ENCODE measurements around the gene CDK11B. TPM values are rescaled to one million over a fixed set of nuclear protein-coding genes. Genes with fewer than 3 reads are reported as not detected.
"Not testable (repeated sequence)": the region's sequence is repeated elsewhere in the genome, so short reads cannot be mapped to it uniquely, and the experiment has no call there.

CDK11B gene
- total and polyA plus RNA-seq, 2 experiments from 2014 or later: 11.7 to 19.1 TPM

GRCh38 chr1:1637479-1637875 lies 21.3 kb downstream of the CDK11B start:
- H3K9me2 ChIP-seq (ENCODE audit: insufficient read depth); H3K4me2 ChIP-seq (ENCODE audit: unreplicated experiment); H3K4me1 ChIP-seq (ENCODE audit: insufficient read depth); H3F3A ChIP-seq (ENCODE audit: insufficient read depth); H4K20me1 ChIP-seq (ENCODE audit: insufficient read depth); H3K9me3 ChIP-seq (ENCODE audit: low read depth); H3K4me3 ChIP-seq; H3K27me3 ChIP-seq (replicated peaks; ENCODE audit: insufficient read depth); DNase-seq; H2AFZ ChIP-seq; H3K79me2 ChIP-seq (ENCODE audit: insufficient read depth); in situ Hi-C loops (cut with MboI); H3K9ac ChIP-seq; H3K36me3 ChIP-seq (ENCODE audit: low read depth); H3K27ac ChIP-seq: not testable (repeated sequence)
- 67 to 76% methylated on average over 11 to 13 of the region's 14 CpGs for WGBS, 2 experiments (ENCODE audit: low coverage in 1 of 2, low lambda C conversion rate in 2 of 2, missing lambda C conversion rate in 2 of 2)

GRCh38 chr1:1636621-1637478 lies 22.0 kb downstream of the CDK11B start:
- in situ Hi-C loops (cut with MboI); H3K4me2 ChIP-seq (ENCODE audit: unreplicated experiment); H3K79me2 ChIP-seq (ENCODE audit: insufficient read depth): not testable (repeated sequence)

GRCh38 chr1:1634613-1635012 lies 24.2 kb downstream of the CDK11B start:
- H3K79me2 ChIP-seq (ENCODE audit: insufficient read depth): not testable (repeated sequence)

More at GRCh38 chr1:1636621-1637478, 22.0 kb downstream of the CDK11B start:
- DNase-seq; H3K27ac ChIP-seq; H3K9ac ChIP-seq; H3K36me3 ChIP-seq (ENCODE audit: low read depth); H3K9me2 ChIP-seq (ENCODE audit: insufficient read depth); H3K9me3 ChIP-seq (ENCODE audit: low read depth); H2AFZ ChIP-seq; H3K4me1 ChIP-seq (ENCODE audit: insufficient read depth); H3K27me3 ChIP-seq (replicated peaks; ENCODE audit: insufficient read depth); H4K20me1 ChIP-seq (ENCODE audit: insufficient read depth); H3K4me3 ChIP-seq; H3F3A ChIP-seq (ENCODE audit: insufficient read depth): not testable (repeated sequence)
- 86 to 92% methylated on average over 30 to 35 of the region's 37 CpGs for WGBS, 2 experiments (ENCODE audit: low coverage in 1 of 2, low lambda C conversion rate in 2 of 2, missing lambda C conversion rate in 2 of 2)

DNA sequence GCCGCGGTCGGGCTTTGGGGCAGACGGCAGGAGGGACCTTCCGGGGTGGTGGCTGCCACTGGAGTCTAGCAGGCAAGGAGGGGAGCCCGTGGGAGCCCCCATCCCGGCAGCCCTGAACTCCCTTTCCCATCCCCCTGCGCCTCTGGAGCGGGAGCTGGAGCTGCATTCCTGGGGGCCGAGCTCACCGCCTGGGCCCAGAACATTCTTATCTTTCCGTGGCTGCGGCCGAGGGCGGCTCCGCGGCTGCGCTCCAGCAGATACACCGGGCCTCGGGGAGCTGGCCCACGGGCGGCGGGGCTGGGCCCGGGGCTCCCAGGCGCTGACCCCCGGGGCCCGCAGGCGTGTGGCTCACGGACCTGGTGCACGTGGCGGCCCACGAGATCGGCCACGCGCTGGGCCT lies 25.4 kb downstream of the CDK11B start:
- WGBS, 2 experiments (ENCODE audit: low coverage in 1 of 2, low lambda C conversion rate in 2 of 2, missing lambda C conversion rate in 2 of 2): no CpG with 5 or more reads among the region's 35 CpGs

More at GRCh38 chr1:1634613-1635012, 24.2 kb downstream of the CDK11B start:
- H3K4me2 ChIP-seq (ENCODE audit: unreplicated experiment); H3K27me3 ChIP-seq (replicated peaks; ENCODE audit: insufficient read depth); DNase-seq; H3K36me3 ChIP-seq (ENCODE audit: low read depth); H3K27ac ChIP-seq; H3F3A ChIP-seq (ENCODE audit: insufficient read depth); H2AFZ ChIP-seq; H3K4me1 ChIP-seq (ENCODE audit: insufficient read depth); H3K9ac ChIP-seq; H3K4me3 ChIP-seq; in situ Hi-C loops (cut with MboI); H4K20me1 ChIP-seq (ENCODE audit: insufficient read depth); H3K9me2 ChIP-seq (ENCODE audit: insufficient read depth); H3K9me3 ChIP-seq (ENCODE audit: low read depth): not testable (repeated sequence)
- WGBS, 2 experiments (ENCODE audit: low coverage in 1 of 2, low lambda C conversion rate in 2 of 2, missing lambda C conversion rate in 2 of 2): 79 to 89% methylated on average over 10 to 11 of the region's 13 CpGs

DNA sequence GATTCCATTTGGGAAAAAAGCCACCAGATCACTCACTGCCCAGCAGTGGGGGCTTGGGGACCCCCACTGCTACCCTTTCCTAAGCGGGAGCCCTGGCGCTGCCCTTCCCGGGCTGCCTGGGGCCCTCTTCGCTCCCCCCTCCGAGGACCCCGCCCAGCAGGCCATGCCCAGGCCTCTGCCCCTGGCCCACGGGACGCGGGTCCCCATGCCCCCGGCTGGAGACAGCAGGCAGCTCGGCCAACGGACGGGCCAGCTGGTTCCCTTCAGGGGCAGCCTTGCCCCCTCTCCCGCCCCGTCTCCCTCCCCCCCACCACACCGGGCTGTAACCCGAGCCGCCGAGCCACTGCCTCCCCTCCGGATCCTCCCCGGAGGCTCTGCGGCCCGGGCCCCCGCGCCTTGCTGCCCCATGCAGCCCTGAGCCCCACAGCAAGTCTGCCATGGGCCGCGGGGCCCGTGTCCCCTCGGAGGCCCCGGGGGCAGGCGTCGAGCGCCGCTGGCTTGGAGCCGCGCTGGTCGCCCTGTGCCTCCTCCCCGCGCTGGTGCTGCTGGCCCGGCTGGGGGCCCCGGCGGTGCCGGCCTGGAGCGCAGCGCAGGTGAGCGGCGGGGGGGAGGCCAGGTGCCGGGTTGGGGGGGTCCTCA lies 26.9 kb downstream of the CDK11B start, which contains the start of gene MMP23B:
TSS of gene MMP23B (plus strand) at position 392 of the 639 bp plus-strand sequence. CDS start at position 438, 46 bp downstream.
- H3K27ac ChIP-seq: no peak within 1 kb of the TSS
- no peaks in the 10 kb centered on the region for H3K9me3 ChIP-seq (ENCODE audit: low read depth)
- peak; percentile 20 for DNase-seq
- 6% methylated on average over 30 to 46 of the region's 48 CpGs for WGBS, 2 experiments (ENCODE audit: low coverage in 1 of 2, low lambda C conversion rate in 2 of 2, missing lambda C conversion rate in 2 of 2)
- H3K79me2 ChIP-seq (ENCODE audit: insufficient read depth): no peaks in the 10 kb centered on the region
- H4K20me1 ChIP-seq (ENCODE audit: insufficient read depth): no peaks in the 10 kb centered on the region
- no peak within 1 kb of the TSS for H3K9ac ChIP-seq
- H3K4me2 ChIP-seq (ENCODE audit: unreplicated experiment): no peak within 1 kb of the TSS
- no peak within 1 kb of the TSS for H3K4me3 ChIP-seq
- peaks cover 4% of the 10 kb centered on the region for H3K27me3 ChIP-seq (replicated peaks; ENCODE audit: insufficient read depth)
- no peaks in the 10 kb centered on the region for H3K4me1 ChIP-seq (ENCODE audit: insufficient read depth)
- TF ChIP-seq EZH2 (IDR thresholded peaks at IDR 0.05; ENCODE audit: insufficient read depth, poor library complexity, severe bottlenecking) (no peak), EZH2phosphoT487 (IDR thresholded peaks at IDR 0.05; ENCODE audit: insufficient read depth, low read depth) (0 out of 2 replicates have a peak, but pooled peaks have one; percentile 16)
- H3K36me3 ChIP-seq (ENCODE audit: low read depth): no peaks in the 10 kb centered on the region
- H2AFZ ChIP-seq: no peak within 1 kb of the TSS
- no peaks in the 10 kb centered on the region for H3K9me2 ChIP-seq (ENCODE audit: insufficient read depth)
- H3F3A ChIP-seq (ENCODE audit: insufficient read depth): no peaks in the 10 kb centered on the region
- in situ Hi-C loops (cut with MboI): no loop called here

More for the DNA sequence above, 25.4 kb downstream of the CDK11B start:
- H3K4me2 ChIP-seq (ENCODE audit: unreplicated experiment); in situ Hi-C loops (cut with MboI); H3K27ac ChIP-seq; DNase-seq; H4K20me1 ChIP-seq (ENCODE audit: insufficient read depth); H3K4me3 ChIP-seq; H3K9me3 ChIP-seq (ENCODE audit: low read depth); H2AFZ ChIP-seq; H3K9ac ChIP-seq; H3F3A ChIP-seq (ENCODE audit: insufficient read depth); H3K4me1 ChIP-seq (ENCODE audit: insufficient read depth); H3K27me3 ChIP-seq (replicated peaks; ENCODE audit: insufficient read depth); H3K9me2 ChIP-seq (ENCODE audit: insufficient read depth); H3K79me2 ChIP-seq (ENCODE audit: insufficient read depth); H3K36me3 ChIP-seq (ENCODE audit: low read depth): not testable (repeated sequence)
